NOMO-1 treated with DMSO at 0.1 percent for 48 hours (cell line): ENCODE data around the gene ATP8A2.

Experiments
- DNase-seq: peaks from one replicate; lab custom pipeline; 2025; ENCODE audit not compliant: unreplicated experiment; lab: John Stamatoyannopoulos, UW

The ATP8A2 gene

DNA sequence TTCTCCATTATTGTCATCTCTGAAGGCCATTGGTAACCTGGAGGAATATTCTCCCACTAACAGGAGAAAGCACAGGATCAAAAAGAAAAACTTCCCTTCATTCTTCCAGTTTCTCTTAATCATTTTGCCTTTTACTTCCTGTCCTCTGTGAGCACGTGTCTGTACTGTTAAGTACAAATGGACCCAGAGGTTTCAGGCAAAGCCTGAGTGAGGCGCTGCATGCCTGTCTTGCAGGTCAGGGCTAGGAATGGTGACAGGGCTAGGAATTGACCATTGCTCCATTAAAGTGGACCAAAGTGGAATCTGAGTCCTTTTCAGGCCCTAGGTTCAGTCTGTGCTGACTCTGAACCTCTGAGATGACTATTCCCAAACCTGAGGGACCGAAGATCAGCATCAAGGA, 353.3 kb downstream of the ATP8A2 start:
- no peak for DNase-seq

DNA sequence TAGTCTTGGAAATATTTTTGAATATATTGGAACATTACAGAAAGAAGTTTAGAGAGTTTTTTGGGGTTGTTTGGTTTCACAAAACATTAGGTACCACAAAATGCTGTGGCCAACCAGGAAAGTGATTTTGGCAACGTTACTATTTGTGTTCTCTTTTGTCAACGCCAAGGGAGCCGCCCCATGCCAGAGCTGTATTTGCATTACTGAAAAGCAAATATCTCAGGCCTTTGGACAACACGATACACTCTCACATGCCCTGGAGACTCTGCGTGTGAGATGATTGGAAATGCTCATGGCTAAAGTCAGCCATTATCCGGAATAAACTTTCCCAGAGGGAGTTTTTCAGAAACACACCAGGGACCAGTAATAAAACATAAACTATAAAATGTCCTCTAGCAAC, 355.5 kb downstream of the ATP8A2 start:
- DNase-seq = no peak

DNA sequence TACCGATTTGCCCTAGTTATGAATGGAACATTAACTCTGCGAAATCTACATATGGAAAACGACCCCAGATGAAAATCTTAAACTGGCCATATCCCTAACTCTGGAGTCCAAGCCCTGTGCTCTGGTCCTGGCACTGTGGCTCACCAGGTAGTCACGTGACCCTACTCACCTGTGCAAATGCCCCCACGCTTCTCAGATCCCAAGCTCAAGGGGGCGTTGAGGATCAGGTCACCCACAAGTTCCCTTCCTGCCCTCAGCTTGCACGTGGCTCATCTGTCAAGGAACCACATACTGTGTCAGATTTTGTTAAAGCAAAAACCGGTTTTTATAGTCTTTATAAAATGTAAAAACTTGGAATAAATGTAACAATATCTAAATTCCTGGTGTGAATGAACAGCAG, 356.0 kb downstream of the ATP8A2 start:
- no peak for DNase-seq

DNA sequence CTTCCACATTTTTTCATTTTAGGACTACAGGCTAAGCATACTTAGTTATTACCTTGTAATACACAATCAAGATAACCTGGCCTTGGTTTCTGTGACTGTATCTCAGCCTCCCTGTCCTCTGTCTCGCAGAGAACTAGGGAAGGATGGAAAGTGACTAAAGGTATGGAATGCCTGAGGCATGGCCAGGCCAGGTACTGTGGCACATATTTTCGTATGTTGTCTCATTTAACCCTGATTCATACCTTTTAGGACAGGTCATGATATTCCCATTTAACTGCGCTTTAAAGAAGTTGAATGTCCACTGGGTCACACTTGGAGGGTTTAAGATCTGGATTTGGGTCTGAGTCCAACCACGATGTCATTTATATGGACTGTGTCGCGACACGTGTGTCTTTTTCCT, 357.4 kb downstream of the ATP8A2 start:
- no peak for DNase-seq

DNA sequence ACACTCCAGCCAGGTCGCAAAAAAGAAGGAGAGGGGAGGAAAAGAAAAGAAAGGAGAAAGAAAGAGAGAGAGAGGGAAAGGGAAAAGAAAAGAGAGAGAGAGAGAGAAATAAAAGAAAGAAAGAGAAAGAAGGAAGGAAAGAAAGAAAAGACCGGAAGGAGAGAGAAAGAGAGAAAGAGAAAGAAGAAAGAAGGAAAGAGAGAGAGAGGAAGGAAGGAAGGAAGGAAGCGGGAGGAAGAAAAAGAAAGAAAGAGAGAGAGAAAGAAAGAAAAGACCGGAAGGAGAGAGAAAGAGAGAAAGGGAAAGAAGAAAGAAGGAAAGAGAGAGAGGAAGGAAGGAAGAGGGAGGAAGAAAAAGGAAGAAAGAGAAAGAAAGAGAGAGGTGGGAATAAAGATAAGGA, 359.3 kb downstream of the ATP8A2 start:
- no peak for DNase-seq

DNA sequence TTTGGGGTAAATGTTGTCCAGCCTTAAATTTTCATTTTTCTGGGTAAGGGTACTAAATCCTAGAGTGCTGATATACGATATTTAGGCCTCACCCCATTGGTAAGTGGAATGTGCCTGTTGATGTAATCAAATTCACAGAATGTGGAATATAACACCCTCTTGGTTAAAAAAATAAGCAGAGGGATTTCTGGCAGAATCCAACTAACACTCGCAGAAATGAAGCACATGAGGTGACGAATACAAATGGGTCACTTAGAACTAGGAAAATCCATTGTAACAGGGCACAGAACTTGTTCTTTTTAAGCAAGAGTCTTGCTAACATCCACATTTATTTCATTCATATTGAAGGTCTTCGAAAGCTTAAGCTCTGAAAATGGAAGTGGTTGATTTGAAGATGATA, 359.8 kb downstream of the ATP8A2 start:
- DNase-seq = no peak

DNA sequence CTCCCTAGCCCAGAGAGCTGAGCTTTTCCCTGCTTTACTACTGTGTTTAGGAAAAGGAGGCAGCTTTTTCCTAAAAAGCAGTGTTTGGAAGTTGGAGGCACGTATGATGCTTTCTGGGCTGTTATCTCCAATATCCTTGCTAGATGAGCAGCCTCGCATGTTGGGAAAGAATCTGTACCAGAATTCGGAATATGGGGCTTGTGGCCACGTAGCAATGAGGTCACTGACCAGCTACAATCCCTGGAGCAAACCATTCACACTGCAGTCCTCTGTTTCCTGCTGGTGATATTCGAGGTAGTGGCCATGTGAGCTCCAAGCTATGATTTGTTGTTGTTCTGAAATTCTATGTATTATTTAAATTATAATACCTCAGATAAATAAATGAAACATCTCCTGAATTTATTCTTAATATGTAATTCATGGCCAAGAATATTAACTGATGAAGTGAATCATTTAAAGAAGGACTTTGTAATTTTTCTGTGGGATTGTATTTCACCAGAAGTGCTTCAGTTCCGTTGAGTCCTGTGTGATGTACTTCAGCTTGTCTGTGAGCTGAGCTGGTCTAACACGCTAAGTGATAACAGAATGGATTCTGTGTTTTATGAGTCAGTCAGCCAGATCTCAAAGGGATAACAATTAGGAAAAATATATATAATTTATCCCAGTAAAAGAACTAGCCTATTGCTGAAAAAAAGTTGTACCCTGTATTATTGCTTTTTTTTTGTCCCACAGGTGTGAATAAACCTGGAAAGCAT, 360.5 kb downstream of the ATP8A2 start:
- no peak for DNase-seq

DNA sequence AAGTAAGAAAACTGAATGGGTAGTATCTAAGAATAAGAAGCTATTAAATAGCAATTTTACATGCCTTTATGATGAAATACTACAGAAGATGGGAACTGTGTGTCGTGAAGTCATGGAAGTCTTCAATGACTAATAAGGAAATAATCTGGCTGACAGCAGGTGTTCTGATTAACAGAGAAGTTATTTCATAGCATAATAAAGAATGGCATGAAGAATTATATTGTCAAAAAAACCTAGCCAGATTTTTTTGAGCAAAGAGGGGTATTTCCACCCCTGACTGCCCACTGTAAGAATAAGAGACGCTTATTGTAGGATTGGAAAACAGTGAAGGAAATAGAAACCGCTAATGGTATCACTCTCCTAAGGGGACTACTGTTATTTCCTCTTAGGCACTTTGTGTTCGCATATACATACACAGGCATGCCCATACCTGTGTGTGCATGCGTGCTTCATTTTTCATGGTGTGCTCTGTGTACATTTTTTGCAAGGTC, 361.3 kb downstream of the ATP8A2 start:
- no peak for DNase-seq

DNA sequence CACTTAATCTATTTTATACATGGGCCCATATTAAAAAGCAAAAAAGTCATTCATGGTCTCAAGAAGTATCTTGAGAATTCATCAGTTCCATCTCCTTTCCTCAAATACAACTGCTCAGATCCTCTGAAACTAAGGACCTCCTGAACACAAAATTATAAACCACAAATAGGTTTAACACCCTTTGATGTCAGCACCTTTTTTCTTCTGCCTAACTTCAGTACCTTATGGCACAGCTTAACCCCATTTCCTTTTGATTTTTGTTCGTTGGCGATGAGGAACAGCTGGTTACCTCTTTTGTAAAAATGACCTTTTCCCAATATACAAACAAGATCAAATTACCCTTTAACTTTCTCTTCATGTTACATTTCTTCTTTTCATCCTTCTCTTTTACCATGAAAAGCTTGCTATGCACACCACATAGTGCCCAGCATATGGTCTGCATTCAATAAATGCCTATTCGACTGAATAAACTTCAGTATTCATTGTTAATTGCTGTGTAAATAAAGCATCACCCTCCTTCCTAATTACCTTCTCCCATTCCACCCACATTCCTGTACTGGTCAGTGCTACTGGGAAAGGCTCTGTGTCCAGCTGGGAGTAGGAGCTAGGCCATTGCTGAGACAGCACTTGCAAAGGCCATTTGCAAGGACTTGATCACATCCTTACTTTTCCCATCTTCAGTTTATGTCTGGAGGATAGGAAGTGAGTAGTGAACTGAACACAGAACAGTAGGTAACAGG, 362.1 kb downstream of the ATP8A2 start:
- DNase-seq = no peak

DNA sequence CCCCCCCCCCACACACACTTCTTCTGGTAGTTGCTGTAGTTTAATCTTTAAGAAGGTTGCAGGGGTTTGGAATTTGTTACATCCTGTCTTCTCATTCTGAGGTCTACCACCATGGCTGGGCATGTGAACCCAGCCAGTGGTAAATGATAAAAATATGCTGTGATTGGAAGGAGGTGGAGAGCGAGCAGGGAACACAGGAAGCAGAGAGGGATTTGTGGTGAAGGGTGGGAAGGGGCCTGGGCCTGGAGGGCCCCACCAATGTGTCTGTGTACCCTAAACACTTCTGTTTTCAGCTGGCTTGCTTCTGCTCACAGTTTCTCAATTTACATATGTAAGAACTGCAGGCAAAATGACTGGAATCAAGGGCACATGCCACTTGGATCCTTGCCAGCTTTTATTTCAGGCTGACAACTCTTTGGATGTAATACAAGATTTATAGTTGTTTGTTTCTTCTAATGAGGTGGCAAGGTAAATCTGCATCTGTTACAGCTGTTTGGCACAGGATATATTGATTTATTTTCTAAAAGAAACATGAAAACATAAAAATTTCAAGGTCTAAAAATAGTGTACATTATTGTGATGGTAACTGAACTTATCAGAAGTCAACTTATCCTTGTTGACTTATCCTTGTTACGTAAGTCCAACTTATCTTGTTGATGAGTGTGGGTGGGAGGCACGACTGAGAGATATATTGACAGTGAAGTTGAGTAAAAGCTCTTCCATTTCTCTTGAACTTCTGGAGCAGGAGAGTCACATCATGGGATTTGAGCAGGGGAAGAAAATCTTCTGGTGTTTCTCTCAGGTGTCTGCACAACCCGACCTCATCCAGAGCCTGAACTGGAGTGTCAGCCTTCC, 366.8 kb downstream of the ATP8A2 start:
- DNase-seq = no peak

DNA sequence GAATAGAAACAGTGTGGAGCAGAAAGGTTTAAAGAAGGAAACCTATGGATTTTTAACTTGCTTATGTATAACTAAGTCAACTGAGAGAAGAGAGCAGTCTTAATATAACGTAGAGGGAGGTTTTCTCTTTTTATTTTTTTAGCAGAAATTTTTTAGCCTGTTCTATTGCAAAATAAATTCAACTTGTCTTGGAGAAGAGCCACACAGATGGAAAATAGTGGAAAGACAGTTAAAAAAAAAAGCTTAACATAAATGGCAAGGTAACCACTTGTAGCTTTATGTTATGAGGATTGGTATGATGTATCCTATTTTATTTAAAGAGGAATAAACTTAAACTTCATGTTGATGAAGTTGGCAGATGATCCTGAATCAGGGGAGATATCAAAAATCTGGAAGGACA, 367.6 kb downstream of the ATP8A2 start:
- no peak for DNase-seq

DNA sequence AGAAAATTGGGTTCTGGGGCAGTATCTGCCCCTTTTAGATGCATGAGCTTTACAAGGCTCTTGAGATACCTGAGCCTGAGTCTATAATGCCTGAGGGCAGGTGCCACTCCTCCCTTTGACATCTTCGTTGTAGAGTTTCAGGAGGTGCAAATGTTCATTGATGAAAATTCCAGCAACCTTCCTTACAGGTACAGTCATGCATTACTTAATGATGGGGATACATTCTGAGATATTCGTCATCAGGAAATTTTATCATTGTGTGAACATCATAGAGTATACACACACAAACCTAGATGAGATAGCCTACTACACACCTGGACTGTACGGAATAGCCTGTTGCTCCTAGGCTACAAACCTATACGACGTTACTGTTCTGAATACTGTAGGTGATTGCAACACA, 370.0 kb downstream of the ATP8A2 start:
- no peak for DNase-seq

DNA sequence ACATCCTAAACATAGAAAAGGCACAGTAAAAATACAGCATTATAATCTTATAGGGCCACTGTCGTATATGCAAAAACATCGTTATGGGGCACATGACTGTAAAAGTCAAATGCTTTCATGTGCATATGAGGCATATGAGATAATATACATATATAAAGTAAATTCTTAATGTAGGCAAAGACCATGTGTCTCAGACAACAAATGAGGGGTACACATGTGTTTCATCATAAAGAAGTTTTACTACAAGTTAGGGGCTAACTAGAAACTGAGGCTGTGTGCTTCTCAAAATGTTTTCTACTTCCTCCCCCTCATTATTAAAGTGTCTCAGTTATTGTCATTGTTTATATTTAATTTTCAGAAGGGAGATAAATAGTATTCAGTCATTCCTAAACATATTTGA, 370.4 kb downstream of the ATP8A2 start:
- DNase-seq = no peak

DNA sequence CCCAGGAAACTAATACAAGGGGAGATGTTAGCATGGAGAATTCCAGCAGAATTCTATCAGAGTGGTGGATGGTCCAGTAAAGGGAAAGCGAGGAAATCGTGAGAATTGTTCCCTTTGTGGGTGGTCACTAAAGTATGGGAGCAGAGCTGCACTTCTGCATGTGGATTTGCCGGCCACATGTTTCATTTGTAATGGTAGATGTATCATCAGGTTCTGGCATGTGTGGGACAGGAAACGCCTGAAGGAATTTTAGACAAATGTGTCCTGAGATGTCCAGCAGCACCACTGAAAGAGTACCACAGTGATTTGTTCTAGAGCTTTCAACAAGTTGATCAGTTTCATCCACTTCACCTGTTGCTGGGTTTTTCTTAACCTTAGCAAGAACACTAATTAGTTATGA, 371.6 kb downstream of the ATP8A2 start:
- DNase-seq = no peak

DNA sequence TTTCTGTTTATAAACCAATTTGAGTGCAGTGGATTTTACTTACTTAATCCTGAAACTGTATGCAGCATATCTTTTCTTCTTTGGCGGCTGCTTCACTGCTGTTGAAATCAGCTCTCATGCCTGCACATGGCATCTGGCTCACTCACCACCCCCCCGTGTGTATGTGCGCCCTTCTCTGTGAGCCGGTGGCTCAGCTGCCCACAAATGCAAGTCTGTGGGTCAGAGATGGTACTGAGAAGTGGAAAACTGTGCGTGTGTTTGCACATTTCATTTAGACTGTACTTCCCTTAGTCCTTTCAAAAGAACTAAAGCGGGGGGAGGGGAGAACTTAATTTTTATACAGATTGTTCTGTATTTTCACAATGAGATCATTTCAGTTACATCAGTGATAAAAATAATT, 372.4 kb downstream of the ATP8A2 start:
- peak; percentile 13 for DNase-seq

DNA sequence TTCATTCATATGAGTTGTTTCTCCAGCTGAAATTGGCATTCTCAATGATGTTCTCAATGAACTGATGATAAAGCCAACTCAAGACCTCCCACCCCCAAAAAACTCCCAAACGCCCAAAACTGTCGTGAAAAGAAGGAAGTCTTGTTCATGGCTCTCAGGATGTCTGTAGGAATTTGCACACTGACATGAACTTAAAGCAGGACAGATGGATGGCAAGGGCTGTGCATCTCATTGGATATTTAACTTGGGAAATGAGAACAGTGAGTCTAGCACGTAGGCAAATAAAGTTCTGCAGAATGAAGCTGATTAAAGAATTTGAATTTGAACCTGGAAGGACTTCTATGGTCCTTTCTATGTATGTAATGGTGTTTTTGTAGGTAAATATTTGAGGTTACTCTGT, 374.4 kb downstream of the ATP8A2 start:
- no peak for DNase-seq

DNA sequence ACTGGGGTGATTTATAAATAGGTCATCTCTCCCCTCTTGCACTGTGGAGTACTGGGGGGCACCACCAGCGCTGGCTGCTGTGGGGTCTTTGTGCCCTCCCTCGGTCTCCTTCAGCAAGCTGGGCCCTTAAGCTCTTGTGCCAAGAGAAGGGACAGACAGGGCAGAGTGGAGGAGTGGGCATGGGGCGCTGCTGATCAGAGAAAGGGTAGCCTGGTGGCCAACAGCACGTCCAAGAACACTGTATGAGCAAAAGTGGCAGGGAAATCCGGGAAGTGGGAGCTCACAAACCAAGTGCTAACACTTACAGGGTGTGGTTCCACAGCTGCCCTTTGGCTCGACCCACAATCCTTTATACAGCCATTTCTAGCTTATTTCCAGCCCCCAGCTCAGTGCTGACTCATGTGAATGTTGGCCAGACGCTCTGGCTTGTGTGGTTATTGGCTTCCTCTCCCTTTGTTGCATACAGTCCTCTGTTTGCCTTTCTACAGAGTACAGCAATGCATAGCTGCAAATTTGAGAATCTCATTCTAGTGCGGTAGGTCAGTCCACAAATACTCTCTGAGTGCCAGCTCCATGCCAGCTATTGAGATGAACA, 381.3 kb downstream of the ATP8A2 start:
- DNase-seq = peak; percentile 83

DNA sequence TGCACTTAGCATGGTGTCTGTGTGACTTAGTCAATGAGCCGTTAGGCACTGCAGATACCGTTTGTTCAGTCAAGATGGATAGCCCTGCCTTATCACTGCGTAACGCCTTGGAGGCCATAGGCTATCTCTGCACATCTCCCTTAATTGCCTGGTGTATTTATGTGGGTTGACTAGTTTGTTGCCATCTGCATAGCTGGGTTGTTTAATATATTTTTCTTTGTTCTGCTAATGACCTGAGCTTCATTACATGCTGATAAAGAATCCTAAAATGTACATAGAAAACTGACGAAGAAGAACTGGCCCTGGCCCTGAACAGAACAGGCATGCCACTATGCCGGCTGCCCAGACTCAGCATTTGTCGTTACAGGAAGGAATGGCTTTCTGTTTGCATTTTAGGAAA, 382.2 kb downstream of the ATP8A2 start:
- no peak for DNase-seq

DNA sequence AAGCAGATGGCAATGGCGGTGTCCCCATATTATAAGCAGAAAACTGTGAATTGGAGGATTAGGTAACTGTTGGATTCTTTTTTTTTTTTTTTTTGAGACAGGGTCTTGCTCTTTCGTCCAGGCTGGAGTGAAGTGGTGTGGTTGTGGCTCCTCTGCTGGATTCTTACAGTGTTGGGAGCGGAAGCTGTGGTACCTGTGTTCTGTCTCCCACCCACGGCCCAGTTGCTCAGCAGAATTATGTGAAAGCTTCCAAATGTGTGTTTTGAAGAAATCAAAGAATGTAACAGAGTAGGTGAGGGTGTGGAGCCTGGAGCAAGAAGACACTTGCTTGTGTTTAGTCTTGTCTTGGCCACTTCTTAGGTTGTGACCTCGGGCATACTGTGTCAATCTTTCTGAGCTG, 384.5 kb downstream of the ATP8A2 start:
- no peak for DNase-seq

DNA sequence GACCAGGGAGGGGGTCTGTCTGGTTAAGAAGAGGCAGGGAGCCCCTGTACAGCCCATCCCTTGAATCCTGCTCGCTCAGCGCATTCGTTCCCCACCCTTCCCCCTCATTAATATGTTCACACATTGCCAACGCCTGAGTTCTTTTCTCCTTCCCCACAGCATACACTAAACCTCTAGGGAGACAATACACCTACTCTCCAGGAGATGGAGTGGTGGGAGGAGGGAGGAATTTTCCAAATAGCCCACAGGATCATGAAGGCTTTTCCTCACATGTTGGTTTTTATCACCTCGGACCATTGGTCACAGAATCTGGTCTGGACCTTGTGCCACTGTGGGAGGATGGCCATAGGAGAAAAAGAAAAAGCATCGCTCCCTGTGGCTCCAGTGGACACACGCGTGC, 385.1 kb downstream of the ATP8A2 start:
- no peak for DNase-seq

DNA sequence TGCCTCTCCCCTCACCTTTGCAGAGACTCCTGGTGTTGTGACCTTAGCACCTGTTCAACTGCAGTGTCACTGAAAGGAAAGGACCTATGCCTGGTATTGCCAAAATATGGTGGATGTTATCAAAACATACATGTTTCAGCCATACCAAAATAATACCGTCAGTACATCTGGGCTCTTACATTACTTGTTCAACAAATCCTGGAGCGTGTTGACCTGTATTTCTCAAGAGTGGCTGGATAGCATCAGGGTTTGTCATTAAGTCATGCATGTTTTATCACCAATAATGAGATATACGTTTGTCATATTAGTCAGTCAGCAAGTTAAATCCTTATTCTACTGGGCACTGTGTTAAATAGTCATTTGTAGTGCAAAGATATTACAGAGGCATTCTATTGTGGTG, 389.3 kb downstream of the ATP8A2 start:
- DNase-seq = no peak
